ENCODE measurements around the gene ZNF618.

ZNF618 gene

DNA sequence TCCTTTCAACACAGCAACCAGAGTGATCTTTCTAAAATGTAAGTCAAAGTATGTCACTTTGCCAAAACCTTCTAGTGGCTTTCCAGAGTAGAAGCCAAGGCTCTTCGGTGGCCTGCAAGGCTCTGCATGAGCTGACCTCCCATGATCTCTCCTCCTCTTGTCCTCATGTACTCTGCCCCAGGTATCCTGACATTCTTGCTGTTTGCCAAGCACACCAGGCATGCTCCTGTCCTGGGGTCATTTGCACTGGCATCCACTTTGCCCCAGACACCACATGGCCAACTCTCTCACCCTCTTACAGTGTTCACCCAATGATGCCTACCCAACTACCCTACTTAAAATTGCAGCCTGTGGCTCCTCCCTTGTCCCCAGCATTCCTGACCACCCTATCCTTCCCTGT, 86.3 kb downstream of the ZNF618 start:
- DNase-seq, result no peak

- peak; percentile 80 for DNase-seq
Observed at GRCh38 chr9:113963017-113963620, 87.0 kb downstream of the ZNF618 start.

GRCh38 chr9:113963696-113964494, 87.8 kb downstream of the ZNF618 start:
- DNase-seq, result no peak

DNA sequence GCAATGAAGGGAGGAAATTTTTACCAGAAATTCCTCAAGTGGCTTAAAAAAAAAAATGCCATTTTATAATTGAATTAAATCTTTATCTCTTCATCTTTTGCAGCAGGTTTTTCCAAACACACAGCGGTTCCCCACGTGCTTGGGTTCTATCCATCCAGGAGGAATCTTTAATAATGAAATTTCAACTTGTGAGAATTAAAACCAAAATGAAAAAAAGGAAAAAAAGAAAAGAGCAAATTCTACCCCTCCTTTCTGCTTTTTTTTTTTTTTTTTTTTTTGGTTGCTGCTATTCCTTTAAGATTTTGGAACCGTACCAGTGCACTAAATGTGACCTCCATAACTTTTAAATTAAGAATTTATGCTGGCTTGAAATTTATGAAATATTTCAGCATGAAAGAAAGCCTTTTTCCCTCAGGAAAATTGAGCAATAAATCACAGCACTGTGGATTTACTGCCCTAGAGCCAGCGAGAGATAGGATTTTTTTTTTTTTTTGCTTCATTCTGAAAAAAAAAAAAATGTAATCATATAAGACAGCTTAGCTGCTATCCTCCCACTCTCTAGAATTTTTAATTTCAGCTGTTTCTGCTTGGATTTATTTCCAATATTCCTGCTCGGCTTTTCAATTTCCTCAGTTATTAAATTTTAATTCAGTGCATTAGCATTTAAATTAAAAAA, 88.5 kb downstream of the ZNF618 start:
- DNase-seq, result no peak

DNA sequence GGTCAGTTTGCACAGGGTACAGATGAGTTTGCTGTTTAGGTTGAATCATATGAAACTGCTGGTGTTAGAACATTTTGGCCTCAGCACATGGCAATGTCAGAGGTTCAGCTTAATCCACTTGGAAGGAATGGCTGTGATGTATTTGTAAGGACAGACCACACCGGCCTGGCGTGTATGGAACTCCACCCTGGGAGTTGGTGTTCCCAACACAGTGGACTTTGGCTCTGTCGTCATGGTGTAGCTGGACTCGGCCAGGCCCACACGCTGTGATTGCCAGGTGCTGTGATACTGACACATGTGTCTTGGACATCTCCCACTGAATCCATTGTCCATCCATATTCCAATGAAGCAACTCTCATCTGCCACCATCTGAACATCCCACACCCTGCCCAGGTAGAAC, 90.3 kb downstream of the ZNF618 start:
- DNase-seq, result no peak

DNA sequence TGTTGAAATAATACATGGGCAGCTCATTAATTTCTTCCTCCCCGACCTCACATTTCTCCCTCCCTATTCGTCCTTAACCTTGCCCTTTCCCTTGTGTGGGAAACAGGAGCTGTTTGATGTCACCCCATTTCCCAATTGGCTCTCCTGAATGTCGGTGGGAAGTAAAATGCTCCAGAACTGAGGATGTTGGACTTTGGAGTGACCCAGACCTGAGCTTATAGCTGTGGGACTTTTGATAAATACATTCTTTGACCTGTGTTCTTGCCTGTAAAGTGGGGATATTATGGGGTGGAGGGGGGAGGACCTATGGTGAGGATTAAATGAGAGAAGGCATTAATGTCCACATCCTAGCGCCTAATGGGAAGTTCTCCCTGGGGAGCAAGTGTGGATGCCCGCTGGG, 91.3 kb downstream of the ZNF618 start:
- DNase-seq, result no peak

GRCh38 chr9:113969343-113969742, 93.2 kb downstream of the ZNF618 start:
- DNase-seq, result no peak

DNA sequence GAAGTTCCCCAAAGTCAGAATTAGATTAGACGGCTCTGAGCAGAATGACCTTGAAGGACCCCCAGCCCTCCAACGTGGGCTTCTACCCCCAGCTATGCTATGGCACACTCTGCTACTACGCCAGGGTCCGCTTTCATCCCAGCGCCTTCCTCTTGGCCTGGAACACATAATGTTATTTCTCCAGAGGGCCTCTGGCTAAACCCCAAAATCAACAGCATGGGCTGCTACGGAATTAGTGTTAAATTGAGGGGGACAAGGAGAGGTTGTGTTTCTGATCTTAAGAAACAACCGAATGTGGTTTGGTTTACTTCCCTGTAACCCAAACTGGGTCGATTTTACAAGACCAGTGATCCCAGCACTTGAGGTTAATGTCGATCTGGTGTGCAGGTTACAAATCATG, 97.1 kb downstream of the ZNF618 start:
- DNase-seq, result no peak

DNA sequence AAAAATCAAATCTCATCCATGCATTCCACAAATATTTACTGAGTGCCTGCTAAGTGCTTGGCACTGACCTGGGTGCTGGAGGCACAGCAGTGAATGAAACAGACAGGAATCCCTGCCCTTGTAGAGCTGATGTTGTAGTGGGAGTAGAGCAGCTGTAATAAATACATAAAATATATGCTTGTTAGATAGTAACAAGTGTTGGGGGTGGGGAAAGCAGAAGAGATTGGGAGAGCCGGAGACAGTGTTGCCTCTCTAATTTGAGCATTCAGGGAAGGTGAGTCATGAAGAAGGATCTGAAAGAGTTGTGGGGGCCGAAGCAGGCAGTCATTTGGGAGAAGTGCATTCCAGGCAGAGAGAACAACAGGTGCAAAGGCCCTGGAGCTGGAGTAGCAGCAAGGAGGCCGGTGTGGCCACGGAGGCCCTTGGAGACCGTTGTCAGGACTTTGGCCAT, 97.9 kb downstream of the ZNF618 start:
- no peak for DNase-seq

DNA sequence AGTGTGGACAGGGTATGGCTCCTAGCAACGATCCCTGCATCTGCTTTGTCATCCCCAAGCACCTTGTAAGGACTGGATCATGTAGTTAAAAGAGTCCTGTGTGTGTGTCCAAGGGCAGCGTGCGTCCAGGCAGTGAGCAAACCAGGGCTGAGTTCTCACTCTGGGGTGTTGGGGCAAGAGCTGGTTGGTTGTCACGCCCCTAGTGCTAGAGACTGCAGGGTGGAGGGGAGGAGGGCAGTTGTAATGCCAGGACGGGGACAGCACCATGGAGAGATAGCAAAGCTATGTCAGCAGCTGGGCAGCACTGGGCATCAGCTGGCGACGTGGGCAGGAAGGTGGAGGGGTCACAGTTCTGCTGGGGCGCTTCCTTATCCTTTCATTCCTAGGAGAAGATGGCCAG, 100.8 kb downstream of the ZNF618 start:
- no peak for DNase-seq

DNA sequence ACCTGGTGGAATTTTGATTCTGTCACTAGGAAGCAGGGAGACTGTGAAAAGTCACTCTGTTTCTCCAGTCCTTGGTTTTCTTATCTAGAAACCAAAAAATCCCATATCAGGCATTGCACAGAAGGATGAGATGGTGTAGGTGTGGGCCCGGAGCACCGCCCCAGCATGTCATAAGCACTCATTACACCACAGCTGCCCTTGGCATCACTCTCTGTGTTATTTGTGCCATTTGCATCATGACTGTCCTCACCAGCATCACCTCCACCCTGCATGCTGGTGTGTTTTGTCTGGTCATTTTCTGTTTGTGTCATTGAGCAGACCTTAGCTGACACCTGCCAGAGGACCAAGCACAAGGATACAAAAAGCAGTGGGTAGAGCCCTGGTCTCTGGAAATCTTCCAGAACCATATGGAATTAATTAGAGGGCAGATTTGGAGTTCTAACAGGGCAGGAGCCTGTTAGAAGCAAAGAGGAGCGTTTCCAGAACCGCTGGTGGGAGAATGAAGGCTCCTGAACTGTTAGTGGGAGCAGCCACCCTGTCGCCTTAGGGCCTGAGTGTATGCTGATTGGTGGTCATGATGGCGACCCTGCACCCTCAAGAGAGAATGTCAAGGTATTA, 102.7 kb downstream of the ZNF618 start:
- no peak for DNase-seq

- no peak for DNase-seq
Observed at GRCh38 chr9:113979343-113980127, 103.4 kb downstream of the ZNF618 start.

GRCh38 chr9:113984639-113985380, 108.7 kb downstream of the ZNF618 start:
- no peak for DNase-seq

DNA sequence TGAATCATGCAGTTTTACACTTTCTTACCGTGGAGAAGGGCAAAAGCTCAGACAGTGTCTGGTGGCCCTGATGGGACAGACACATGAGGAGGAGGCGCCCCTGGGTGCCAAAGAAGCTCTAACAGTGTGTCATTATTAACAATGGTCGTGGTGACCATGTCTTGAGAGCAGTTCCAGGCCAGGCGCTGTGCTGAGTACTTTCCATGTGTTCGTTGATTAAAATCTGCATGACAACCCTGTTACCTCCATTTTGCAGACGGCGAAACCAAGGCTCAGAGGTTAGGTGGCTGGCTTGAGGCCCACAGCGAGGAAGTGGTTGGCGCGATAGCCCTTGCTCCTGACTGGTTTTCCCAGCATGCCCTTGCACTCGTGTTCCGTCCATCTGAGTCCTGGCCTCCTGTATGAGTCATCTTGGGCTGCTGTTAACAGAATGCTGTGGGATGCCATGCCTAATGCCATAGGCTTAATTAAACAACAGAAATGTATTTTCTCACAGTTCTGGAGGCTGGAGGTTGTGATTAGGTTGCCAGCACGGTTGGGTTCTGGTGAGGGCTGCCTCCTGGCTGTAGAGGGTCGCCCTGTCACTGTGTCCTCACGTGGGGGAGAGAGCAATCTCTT, 110.0 kb downstream of the ZNF618 start:
- DNase-seq, result no peak

DNA sequence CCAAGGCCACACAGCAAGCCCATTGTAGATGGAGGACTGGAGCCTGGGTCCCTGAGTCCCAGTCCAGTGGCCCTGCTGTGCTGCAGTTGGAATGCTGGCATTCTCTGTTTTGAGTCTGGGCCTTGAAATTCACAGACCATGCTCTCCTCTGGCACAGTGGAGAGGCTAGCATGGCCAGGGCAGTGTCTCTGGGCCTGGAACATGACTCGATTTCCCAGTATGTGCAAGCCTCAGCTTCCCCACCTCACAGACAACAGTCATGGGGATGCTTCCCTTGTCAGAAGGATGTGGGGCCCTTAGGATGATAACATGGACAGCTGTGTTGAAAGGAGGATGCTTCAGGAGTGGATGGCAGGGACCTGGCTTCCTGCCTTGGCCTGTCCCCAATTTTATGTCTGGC, 110.8 kb downstream of the ZNF618 start:
- no peak for DNase-seq

DNA sequence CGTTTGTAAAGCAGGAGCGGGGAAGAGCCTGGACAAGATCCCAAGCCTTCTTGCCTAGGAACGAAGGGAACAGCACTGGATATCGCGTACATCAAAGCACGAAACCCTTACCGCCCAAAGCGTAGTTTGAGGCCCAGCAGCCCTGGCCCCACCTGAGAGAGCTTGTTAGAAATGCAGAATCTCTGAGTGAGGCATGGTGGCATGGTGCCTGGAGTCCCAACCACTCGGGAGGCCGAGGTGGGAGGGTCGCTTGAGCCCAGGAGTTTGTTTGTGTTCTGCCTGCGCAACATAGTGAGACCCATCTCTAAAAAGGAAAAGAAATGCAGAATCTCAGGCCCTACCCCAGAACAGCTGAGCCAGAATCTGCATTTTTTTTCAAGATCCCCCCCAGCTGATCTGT, 111.4 kb downstream of the ZNF618 start:
- DNase-seq, result no peak

DNA sequence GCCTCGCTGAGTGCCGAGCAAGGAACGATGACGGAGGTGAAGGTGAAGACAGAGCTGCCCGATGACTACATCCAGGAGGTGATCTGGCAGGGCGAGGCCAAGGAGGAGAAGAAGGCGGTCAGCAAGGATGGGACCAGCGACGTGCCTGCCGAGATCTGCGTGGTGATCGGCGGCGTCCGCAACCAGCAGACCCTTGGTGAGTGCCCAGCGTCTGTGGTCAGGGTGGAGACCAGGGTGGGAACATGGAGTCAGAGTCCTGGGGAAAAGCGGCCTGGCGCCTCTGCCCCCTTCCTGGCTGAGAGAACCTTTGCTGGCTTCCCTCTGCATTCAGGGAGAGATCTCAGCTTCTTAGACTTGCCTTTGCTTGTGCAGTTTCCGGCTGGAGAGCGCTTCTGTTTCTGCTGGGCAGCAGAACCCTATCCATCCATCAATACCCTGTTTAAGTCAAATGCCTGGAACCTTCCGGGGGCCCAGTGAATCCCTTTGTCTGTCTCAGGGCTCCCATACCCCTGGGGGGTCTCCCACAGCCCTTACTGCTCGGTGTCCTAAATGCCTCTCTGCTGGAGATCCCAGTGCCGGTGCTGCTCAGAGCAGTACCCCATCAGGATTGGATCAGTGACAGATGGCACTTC, 112.4 kb downstream of the ZNF618 start:
- DNase-seq, result no peak

DNA sequence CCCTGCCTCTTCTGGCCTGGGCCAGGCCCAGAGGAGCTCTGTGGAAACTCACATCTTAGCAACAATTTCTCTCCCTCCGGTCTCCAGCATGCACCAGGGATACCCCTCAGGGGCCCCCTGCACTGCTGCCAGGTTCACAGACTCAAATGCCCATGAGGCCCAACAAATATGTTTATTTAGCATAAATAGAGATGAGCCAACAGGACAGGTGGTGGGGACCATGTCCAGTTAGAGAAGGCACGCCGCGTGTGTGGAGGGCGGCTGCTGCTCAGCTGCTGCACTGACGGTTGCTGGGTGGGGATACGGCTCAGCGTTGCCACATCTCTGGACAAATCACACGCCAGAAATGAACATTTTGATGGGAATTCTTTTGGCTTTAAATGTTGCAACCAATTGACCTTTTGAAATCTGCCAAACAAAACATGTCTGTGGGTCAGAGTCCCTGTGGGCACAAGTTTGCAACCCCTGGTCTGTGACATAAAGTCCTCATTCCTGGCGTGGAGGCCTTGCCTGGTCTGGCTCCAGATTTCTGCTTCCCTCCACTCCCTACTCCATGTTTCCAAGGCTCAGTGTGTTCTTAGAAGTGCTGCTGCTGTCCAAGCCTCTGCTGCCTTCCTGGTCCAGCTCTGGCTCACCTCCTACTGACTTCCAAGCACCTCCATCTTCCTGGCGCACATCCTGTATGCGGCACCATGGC, 113.1 kb downstream of the ZNF618 start:
- DNase-seq, result no peak

- no peak for DNase-seq
Observed at GRCh38 chr9:113989714-113990569, 113.8 kb downstream of the ZNF618 start.

- DNase-seq, result no peak
Observed at GRCh38 chr9:113990570-113990907, 114.4 kb downstream of the ZNF618 start.
